B cell (primary cell): ENCODE results near the gene PALLD. TPM values are rescaled to one million over a fixed set of nuclear protein-coding genes. Genes with fewer than 3 reads are reported as not detected.

ENCODE experiments used
- ATAC-seq: fragments of 200-7000 bp; cut with Tn5 transposase; one replicate; pipeline ENCODE4 v1.10.0; 2021; ENCODE audit warnings: low read depth, mild to moderate bottlenecking, moderate number of reproducible peaks, moderate library complexity
- CTCF ChIA-PET: fragments of 350-600 bp; sonication (Branson Sonifier 250); formaldehyde crosslinking; loops from one replicate; lab custom pipeline; 2021; ENCODE audit warnings: antibody characterized with exemption, inconsistent platforms; lab: Charles Lee
- POLR2A ChIA-PET: fragments of 350-600 bp; sonication (Branson Sonifier 250); formaldehyde crosslinking; loops from one replicate; lab custom pipeline; 2021; ENCODE audit warnings: antibody characterized with exemption; lab: Charles Lee
- DNase-seq: peaks from one replicate; pipeline ENCODE4 v3.0.0; 2013
- H2AFZ ChIP-seq: 2 replicates; pipeline ENCODE4 v1.6.1; 2012; ENCODE audit warnings: mild to moderate bottlenecking, low read depth, low read length; ENCODE audit not compliant: insufficient read depth, poor library complexity, severe bottlenecking
- H3K27ac ChIP-seq, 2 donors: 1 replicate in 1 of 2; 2 replicates in 1 of 2; pipeline ENCODE4 v1.5.1; 2012 to 2013; ENCODE audit warnings: low read length in 2 of 2, mild to moderate bottlenecking in 2 of 2, moderate library complexity in 1 of 2
- H3K27me3 ChIP-seq, 4 experiments: fragments of 200-600 bp in 1 of 4; sonication (generic) in 1 of 4; replicated peaks in 1 of 4; 1 replicate in 2 of 4; 2 replicates in 2 of 4; pipeline versions ENCODE4 v1.6.1 to v1.7.0; 2013 to 2016; ENCODE audit warnings: low read length in 3 of 4, mild to moderate bottlenecking in 2 of 4, mixed read lengths in 1 of 4, moderate library complexity in 1 of 4; ENCODE audit not compliant: insufficient read depth in 4 of 4, control insufficient read depth in 3 of 4; ENCODE audit errors: control extremely low read depth in 1 of 4
- H3K36me3 ChIP-seq, 2 experiments: replicated peaks in 1 of 2; 1 replicate in 1 of 2; 2 replicates in 1 of 2; pipeline versions ENCODE4 v1.6.1 to v1.7.1; 2013; ENCODE audit warnings: low read length in 1 of 2; ENCODE audit not compliant: insufficient read depth in 2 of 2, control insufficient read depth in 1 of 2; ENCODE audit errors: control extremely low read depth in 1 of 2, extremely low read depth in 1 of 2
- H3K4me1 ChIP-seq, 2 donors: fragments of 200-600 bp in 1 of 2; sonication (generic) in 1 of 2; 1 replicate in 1 of 2; 2 replicates in 1 of 2; pipeline versions ENCODE4 v1.5.1 to v1.6.1; 2013 to 2017; ENCODE audit warnings: low read length in 2 of 2; ENCODE audit not compliant: control insufficient read depth in 2 of 2, insufficient read depth in 2 of 2
- H3K4me2 ChIP-seq: replicated peaks from 2 replicates; pipeline ENCODE3; 2012; ENCODE audit warnings: mild to moderate bottlenecking, low read depth, low read length; ENCODE audit not compliant: poor library complexity, severe bottlenecking
- H3K4me3 ChIP-seq, 5 experiments: fragments of 200-600 bp in 1 of 5; sonication (generic) in 1 of 5; 1 replicate in 3 of 5; 2 replicates in 2 of 5; pipeline versions ENCODE4 v1.5.1 to v1.7.0; 2011 to 2016; ENCODE audit warnings: low read length in 4 of 5, mild to moderate bottlenecking in 4 of 5, low read depth in 2 of 5, control low read depth in 1 of 5, moderate library complexity in 1 of 5; ENCODE audit not compliant: insufficient read depth in 1 of 5; ENCODE audit errors: control extremely low read depth in 1 of 5, extremely low read depth in 1 of 5
- H3K79me2 ChIP-seq: fragments of 200-600 bp; sonication (generic); one replicate; pipeline ENCODE4 v1.6.0; 2016; ENCODE audit warnings: low read length; ENCODE audit not compliant: control insufficient read depth, insufficient read depth
- H3K9ac ChIP-seq: fragments of 200-600 bp; sonication (generic); 2 replicates; pipeline ENCODE4 v1.6.1; 2017; ENCODE audit warnings: mild to moderate bottlenecking, low read length, moderate library complexity
- H3K9me3 ChIP-seq, 3 donors: one replicate each; pipeline versions ENCODE4 v1.6.1 to v1.7.1; 2013; ENCODE audit warnings: low read length in 2 of 3; ENCODE audit not compliant: control insufficient read depth in 2 of 3, insufficient read depth in 1 of 3; ENCODE audit errors: control extremely low read depth in 1 of 3
- H4K20me1 ChIP-seq: 2 replicates; pipeline ENCODE4 v1.6.0; 2012; ENCODE audit warnings: mild to moderate bottlenecking, low read length; ENCODE audit not compliant: insufficient read depth, control insufficient read depth, poor library complexity, severe bottlenecking
- H3K27ac Mint-ChIP-seq: one replicate; pipeline ENCODE4 v1.8.0; 2021; ENCODE audit warnings: mixed read lengths
- H3K27me3 Mint-ChIP-seq: one replicate; pipeline ENCODE4 v1.8.0; 2021; ENCODE audit warnings: mixed read lengths
- H3K4me1 Mint-ChIP-seq: one replicate; pipeline ENCODE4 v1.8.0; 2021; ENCODE audit warnings: mixed read lengths
- H3K4me3 Mint-ChIP-seq: one replicate; pipeline ENCODE4 v1.8.0; 2021; ENCODE audit warnings: mixed read lengths
- H3K9me3 Mint-ChIP-seq: one replicate; pipeline ENCODE4 v1.8.0; 2022; ENCODE audit warnings: mixed read lengths; ENCODE audit not compliant: insufficient read depth
- EZH2 ChIP-seq: IDR thresholded peaks from 2 replicates; pipeline ENCODE4 v1.6.1; 2012; ENCODE audit warnings: borderline replicate concordance, low read depth, mild to moderate bottlenecking, moderate library complexity, low read length; ENCODE audit not compliant: insufficient read depth, poor library complexity, severe bottlenecking
- WGBS: methylation state at CpG from one replicate; pipeline ENCODE4 v1.1.5; 2013; ENCODE audit warnings: missing lambda C conversion rate; ENCODE audit not compliant: insufficient coverage; 5-methylcytosine and 5-hydroxymethylcytosine counted together
- intact Hi-C: fragments of 100-400 bp; cut with micrococcal nuclease; formaldehyde crosslinking; loops from one replicate; pipeline ENCODE4 v1.10.0; 2022
- polyA plus RNA-seq: library from polyadenylated mRNA; depleted of rRNA; stranded (reverse); fragments of >200 nt; gene quantifications from 2 replicates; pipeline ENCODE4 v1.2.3, GENCODE V29; 2012
- total RNA-seq, 2 donors: library from RNA; stranded (reverse); fragments of 120-200 nt in 1 of 2; gene quantifications; 1 replicate in 1 of 2; 2 replicates in 1 of 2; pipeline versions ENCODE4 v1.2.3 to v1.2.4, GENCODE V29; 2013 to 2022
- TF ChIP-seq, protein P1 (sequence below): fragments of 200-600 bp; IDR thresholded peaks from one replicate; pipeline ENCODE4 v1.8.0; 2022; ENCODE audit warnings: antibody characterized with exemption, mild to moderate bottlenecking

PALLD gene
- total and polyA plus RNA-seq, 2 donors (not counting 1 experiment from before 2014, with no cell fraction given), result 0.63 to 0.71 TPM

DNA sequence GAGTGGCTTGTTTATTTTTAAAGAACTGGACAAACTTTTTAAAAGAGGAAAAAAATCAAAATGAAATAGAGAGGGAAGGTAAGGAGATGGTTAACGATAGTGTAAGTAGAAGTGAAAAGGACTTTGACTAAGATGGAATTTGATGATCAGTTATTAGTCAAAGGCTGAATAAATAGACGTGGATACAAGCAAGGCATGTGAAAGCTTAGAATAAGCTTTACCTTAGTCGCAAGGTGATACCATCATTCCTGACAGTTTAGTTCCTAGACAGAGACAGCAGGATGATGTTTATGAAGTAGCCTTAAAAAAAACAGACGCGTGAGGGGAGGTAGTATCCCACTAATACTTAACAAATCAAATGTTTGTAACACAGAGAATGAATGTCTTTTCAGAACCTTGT is 97.3 kb downstream of the PALLD start:
- H3K4me2 ChIP-seq, result no peak overlapping the region
- ATAC-seq, result no peak
- intact Hi-C loops, result no loop called here
- Mint-ChIP-seq H3K27me3 (peaks cover 4% of the 10 kb centered on the region), H3K4me3 (no peak overlapping the region), H3K9me3 (no peaks in the 10 kb centered on the region), H3K4me1 (no peaks in the 10 kb centered on the region), H3K27ac (no peak overlapping the region)
- no peaks in the 10 kb centered on the region for H3K79me2 ChIP-seq
- peaks cover 0 to 4% (median 0%) of the 10 kb centered on the region in 4 experiments for H3K27me3 ChIP-seq
- TF ChIP-seq, protein P1, sequence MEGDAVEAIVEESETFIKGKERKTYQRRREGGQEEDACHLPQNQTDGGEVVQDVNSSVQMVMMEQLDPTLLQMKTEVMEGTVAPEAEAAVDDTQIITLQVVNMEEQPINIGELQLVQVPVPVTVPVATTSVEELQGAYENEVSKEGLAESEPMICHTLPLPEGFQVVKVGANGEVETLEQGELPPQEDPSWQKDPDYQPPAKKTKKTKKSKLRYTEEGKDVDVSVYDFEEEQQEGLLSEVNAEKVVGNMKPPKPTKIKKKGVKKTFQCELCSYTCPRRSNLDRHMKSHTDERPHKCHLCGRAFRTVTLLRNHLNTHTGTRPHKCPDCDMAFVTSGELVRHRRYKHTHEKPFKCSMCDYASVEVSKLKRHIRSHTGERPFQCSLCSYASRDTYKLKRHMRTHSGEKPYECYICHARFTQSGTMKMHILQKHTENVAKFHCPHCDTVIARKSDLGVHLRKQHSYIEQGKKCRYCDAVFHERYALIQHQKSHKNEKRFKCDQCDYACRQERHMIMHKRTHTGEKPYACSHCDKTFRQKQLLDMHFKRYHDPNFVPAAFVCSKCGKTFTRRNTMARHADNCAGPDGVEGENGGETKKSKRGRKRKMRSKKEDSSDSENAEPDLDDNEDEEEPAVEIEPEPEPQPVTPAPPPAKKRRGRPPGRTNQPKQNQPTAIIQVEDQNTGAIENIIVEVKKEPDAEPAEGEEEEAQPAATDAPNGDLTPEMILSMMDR, result no peak
- TF ChIP-seq EZH2, result no peak
- no peaks in the 10 kb centered on the region for H4K20me1 ChIP-seq
- no peak overlapping the region for H3K9ac ChIP-seq
- H3K4me1 ChIP-seq, result no peaks in the 10 kb centered on the region
- POLR2A ChIA-PET, result no interaction called here
- no peak overlapping the region for H3K4me3 ChIP-seq
- WGBS, result 88% methylated on average over 3 of the region's 5 CpGs
- H2AFZ ChIP-seq, result no peak overlapping the region
- no peaks in the 10 kb centered on the region for H3K9me3 ChIP-seq
- DNase-seq, result no peak
- H3K36me3 ChIP-seq, result no peaks in the 10 kb centered on the region
- CTCF ChIA-PET, result no interaction called here
- H3K27ac ChIP-seq, result no peak overlapping the region

DNA sequence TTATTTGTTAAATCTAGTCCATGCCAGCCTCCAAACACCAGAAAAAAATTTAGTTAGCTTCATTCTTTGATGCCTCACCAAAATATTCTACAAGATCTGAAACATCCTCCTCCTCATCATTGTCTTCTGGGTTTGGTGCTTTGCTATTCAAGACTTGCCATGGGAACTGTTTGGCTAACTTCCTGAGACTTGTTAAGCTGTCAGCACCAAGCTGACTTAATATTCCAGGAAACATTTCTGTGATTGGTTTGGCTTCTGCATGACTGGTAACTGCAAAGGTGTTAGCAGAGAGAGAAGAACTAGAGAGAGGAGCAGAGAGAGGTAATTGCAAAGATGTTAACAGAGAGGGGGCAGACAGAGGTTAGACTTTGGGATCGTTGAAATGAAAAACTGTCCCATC is 101.3 kb downstream of the PALLD start:
- CTCF ChIA-PET, result no interaction called here
- H3K27me3 Mint-ChIP-seq, result no peaks in the 10 kb centered on the region
- 86% methylated on average over 1 of the region's 1 CpG for WGBS

More for the DNA sequence above, 101.3 kb downstream of the PALLD start:
- no peaks in the 10 kb centered on the region for H3K4me1 Mint-ChIP-seq
- no peak overlapping the region for H3K27ac Mint-ChIP-seq
- POLR2A ChIA-PET, result no interaction called here
- Histone ChIP-seq H3K4me2 (no peak overlapping the region), H3K27ac (no peak overlapping the region), H3K4me1 (no peaks in the 10 kb centered on the region), H2AFZ (no peak overlapping the region), H3K79me2 (no peaks in the 10 kb centered on the region), H3K27me3 (peaks cover 0 to 4% (median 0%) of the 10 kb centered on the region in 4 experiments), H4K20me1 (no peaks in the 10 kb centered on the region), H3K9me3 (no peaks in the 10 kb centered on the region), H3K36me3 (no peaks in the 10 kb centered on the region), H3K9ac (no peak overlapping the region), H3K4me3 (no peak overlapping the region)
- intact Hi-C loops, result no loop called here
- DNase-seq (no peak), ATAC-seq (no peak)
- H3K9me3 Mint-ChIP-seq, result no peaks in the 10 kb centered on the region
- no peak for TF ChIP-seq EZH2
- TF ChIP-seq, protein P1, result no peak
- no peak overlapping the region for H3K4me3 Mint-ChIP-seq
